Stimulated activated CD8-positive, alpha-beta memory T cell treated with anti-CD3 and anti-CD28 coated beads, Interleukin-7, amount 100 ng/mL, for 24 hours (primary cell): Measurements from ENCODE around the gene AAMP.

Experiments
- DNase-seq: peaks from one replicate; pipeline ENCODE4 v3.0.0-alpha.2; 2020; ENCODE audit warnings: low read depth

AAMP gene

GRCh38 chr2:218260166-218260565, 9.8 kb downstream of the AAMP start:
- no peak for DNase-seq

- DNase-seq: no peak
Measured at GRCh38 chr2:218259099-218259961, 10.6 kb downstream of the AAMP start.

- DNase-seq: peak; percentile 45
Measured at GRCh38 chr2:218257390-218257981, 12.5 kb downstream of the AAMP start.

DNA sequence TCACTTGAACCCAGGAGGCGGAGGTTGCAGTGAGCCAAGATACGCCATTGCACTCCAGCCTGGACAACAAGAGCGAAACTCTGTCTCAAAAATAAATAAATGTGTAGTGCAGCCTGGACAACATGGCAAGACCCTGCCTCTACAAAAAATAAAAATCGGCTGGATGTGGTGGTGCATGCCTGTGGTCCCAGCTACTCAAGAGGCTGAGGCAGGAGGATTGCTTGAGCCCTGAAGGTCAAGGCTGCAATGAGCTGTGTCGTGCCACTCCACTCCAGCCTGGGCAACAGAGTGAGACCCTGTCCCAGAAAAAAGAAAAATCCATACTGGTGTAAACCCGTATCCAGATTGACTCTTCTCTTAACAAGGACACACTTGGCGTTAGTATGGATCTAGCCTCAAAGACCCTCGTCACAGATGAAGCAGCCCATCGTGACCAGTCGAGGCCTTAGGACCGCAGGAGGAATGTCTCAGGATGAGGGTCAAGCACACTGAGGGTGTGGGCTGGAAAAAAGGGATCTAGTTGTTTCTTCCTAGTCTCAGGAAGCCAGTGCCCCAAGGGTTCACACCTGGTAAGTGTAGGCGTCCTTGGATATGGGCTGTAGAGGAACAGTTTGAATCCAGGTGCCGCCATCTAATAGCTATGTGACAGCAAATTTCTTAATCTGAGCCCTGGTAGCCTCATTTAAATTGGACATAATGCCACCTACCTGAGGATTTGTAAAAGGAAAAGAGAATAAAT, 13.2 kb downstream of the AAMP start:
- DNase-seq: no peak

GRCh38 chr2:218255446-218255845, 14.5 kb downstream of the AAMP start:
- no peak for DNase-seq

- DNase-seq: no peak
Measured at GRCh38 chr2:218253232-218253625, 16.7 kb downstream of the AAMP start.

- no peak for DNase-seq
Measured at GRCh38 chr2:218252509-218253231, 17.3 kb downstream of the AAMP start.

GRCh38 chr2:218249691-218250090, 20.2 kb downstream of the AAMP start:
- DNase-seq: no peak

- DNase-seq: no peak
Measured at GRCh38 chr2:218245214-218245613, 24.7 kb downstream of the AAMP start.

DNA sequence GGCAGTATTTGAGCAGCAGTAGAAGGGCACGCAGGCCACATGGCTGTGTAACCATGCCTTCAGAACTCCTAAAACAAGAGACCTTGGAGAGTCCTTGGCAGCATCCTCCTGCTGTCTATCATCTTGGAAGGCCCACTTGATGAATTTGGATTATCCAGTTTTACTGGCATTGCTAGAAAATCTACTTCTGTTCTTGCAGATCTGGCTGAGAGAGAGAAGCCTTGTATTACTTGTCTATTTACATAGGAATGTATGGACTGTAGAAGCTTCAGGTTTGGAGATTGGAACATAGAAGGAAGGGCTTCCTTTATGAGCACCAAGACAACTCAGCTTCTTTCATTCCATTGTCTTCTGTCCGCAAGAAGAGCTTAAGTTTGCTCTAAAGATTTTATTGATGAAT, 25.3 kb downstream of the AAMP start:
- no peak for DNase-seq

GRCh38 chr2:218244204-218244603, 25.7 kb downstream of the AAMP start:
- DNase-seq: no peak

DNA sequence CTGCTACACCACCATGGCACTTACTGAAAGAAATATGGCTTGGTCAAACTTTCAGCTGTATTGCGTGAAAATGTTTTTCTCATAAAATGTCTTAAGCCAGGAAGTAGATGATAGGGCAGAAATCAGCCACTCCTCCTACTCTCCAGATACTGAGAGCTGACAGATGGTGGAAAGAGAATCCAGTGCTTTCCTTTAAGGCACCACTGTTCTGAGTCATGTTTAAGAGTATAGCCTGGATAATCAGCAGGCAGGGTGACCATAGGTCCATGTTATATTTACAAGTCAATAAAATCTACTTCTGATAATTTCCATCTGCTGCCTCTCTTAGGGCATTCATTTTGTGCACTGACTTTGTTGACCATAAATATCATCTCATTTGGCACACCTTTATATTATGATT, 31.1 kb downstream of the AAMP start:
- no peak for DNase-seq

DNA sequence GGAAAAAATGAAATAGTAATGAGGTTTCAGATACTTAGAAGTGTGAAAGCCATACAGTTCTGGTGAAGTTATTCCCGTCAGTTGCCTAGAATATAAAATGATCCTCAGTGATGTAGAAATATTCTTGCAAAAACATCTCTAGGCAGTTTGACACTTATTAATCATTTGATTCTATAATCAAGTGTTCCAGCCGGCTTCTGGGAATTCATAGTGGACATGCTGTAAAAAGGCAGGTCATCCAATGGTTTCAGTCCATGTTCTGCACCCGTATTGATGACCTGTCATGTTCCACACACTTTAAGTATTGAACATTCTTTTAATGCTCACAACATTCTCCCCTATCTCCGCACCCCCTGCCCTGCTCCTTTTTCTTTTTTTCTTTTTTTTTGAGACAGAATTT, 33.1 kb downstream of the AAMP start:
- DNase-seq: no peak

DNA sequence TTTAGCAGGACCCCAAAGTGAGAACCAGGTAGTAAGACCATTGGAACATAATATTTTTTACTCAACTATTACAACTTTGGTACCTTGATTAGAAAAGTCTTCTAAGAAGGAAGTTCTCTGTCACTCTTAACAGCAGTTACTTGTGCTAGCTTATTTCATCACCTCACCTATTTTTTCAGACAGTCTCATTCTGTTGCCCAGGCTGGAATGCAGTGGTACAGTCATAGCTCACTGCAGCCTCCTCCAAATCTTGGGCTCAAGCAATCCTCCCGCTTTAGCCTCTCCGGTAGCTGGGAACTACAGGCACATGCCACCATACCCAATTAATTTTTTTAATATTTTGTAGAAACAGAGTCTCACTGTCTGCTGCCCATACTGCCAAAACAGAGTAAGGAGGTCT, 34.9 kb downstream of the AAMP start:
- no peak for DNase-seq

- no peak for DNase-seq
Measured at GRCh38 chr2:218234521-218234920, 35.4 kb downstream of the AAMP start.

DNA sequence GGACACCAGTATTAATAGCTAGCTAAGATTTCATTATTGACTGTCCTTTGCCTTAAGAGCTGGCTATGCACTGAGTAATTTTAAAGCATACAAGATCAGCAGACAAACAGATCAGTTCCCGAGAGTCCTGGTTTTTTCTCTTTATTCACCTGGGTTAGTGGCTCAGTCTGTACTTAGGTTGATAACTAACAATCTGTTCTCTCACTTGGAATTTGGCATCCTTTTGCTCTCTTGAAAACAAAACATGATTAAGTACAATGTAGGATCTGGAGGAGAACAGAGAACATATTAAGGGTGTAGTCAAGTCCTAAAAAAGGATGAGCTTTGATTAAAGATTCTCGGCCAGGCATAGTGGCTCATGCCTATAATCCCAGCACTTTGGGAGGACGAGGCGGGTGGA, 36.4 kb downstream of the AAMP start:
- DNase-seq: no peak

DNA sequence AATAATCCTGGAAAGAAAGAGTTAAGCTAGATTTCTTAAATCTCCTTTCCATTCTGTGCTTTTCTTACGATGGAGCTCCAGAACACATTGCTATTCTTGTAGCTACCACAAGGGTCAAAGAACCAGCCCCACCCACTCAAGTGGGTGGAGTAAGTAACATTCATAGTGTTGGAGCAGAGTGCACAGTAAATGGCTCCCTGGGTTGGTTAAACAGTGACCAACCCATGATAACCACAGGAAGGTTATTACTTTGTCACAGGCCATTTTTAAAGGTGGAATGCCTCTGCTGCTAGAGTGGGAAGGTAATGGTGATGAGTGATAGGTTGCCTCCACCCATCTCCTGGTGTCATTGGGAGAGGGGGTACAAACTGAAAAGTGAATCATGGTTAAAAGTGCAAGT, 39.1 kb downstream of the AAMP start:
- no peak for DNase-seq

DNA sequence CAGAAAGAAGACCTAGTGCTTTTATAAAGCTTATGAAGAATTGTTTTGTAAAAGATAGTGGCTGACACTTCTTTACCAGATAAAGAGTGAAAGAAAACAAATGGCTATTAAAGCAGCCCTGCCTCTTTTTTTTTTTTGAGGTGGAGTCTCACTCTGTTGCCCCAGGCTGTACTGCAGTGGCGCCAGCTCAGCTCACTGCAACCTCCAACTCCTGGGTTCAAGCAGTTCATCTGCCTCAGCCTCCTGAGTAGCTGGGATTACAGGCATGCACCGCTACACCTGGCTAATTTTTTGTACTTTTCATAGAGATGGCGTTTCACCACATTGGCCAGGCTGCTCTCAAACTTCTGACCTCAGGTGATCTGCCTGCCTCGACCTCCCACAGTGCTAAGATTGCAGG, 40.1 kb downstream of the AAMP start:
- no peak for DNase-seq

- DNase-seq: no peak
Measured at GRCh38 chr2:218229239-218229638, 40.7 kb downstream of the AAMP start.

GRCh38 chr2:218228366-218229090, 41.4 kb downstream of the AAMP start:
- no peak for DNase-seq

- no peak for DNase-seq
Measured at GRCh38 chr2:218226903-218227302, 43.0 kb downstream of the AAMP start.

DNA sequence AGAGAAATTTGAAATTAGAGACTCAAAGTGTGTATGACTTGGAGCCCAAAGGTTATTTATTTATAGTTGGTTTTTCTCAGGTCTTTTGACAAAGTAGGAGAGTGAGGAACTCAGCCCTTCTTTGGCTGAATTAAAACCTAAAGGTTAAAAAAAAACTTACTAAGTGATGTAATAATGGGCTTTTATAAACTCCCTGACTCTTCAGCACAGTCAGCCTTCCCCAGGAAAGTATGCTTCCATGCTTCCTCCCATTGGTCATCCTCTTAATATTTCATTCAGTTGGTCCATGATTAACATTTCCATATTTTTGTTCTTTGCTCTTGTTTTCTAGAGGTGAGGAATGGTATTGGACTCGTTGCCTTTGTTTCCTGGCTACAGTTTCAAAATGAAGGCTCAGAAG, 45.8 kb downstream of the AAMP start:
- no peak for DNase-seq
